Measurements from ENCODE around the gene CD68. TPM values are rescaled to one million over a fixed set of nuclear protein-coding genes. Genes with fewer than 3 reads are reported as not detected.

Gene CD68
- total and polyA plus RNA-seq, 3 donors from 2014 or later: 2.0 to 54.8 (median 6.4) TPM

GRCh38 chr17:7559320-7560171 lies 19.9 kb upstream of the CD68 start:
- H3K36me3 ChIP-seq (ENCODE audit: low read depth, missing control alignments): no peaks in the 10 kb centered on the region
- H3K27ac ChIP-seq: peak overlapping the region; percentile 86 to 92
- no peak for TF ChIP-seq CTCF (IDR thresholded peaks at IDR 0.05)
- TF ChIP-seq POLR2A (IDR thresholded peaks at IDR 0.05): no peak
- DNase-seq: no peak
- no peak overlapping the region for H3K4me3 ChIP-seq
- peaks cover 53% of the 10 kb centered on the region for H3K4me1 ChIP-seq
- no peaks in the 10 kb centered on the region for H3K9me3 ChIP-seq
- H3K27me3 ChIP-seq: no peaks in the 10 kb centered on the region
- intact Hi-C loops (cut with DNase I; ENCODE audit: low total_unique reads): loop anchor here (5.0 to 10.0 kb wide), 2 partner anchors 47 to 205 kb away; partner anchors contain the start of genes KCTD11 and TMEM95
- 58 to 61% methylated on average over 18 of the region's 18 CpGs for WGBS, 2 donors

- Histone ChIP-seq H3K27me3 (no peaks in the 10 kb centered on the region), H3K27ac (peak overlapping the region; percentile 67 to 92), H3K9me3 (no peaks in the 10 kb centered on the region), H3K36me3 (ENCODE audit: low read depth, missing control alignments) (no peaks in the 10 kb centered on the region), H3K4me1 (peaks cover 53% of the 10 kb centered on the region), H3K4me3 (peak overlapping the region in 1 of 2 donors; percentile 76)
- WGBS, 2 donors: 16 to 23% methylated on average over 22 of the region's 22 CpGs
- TF ChIP-seq CTCF (IDR thresholded peaks at IDR 0.05) (peak; percentile 31 to 60 (median 58)), POLR2A (IDR thresholded peaks at IDR 0.05) (no peak)
- intact Hi-C loops (cut with DNase I; ENCODE audit: low total_unique reads): loop anchor here (10.0 kb wide), 1 partner anchor 206 kb away; the partner anchor contains the start of genes KCTD11 and TMEM95
- DNase-seq: peak; percentile 64
Measured at GRCh38 chr17:7560172-7561027, 19.0 kb upstream of the CD68 start.

GRCh38 chr17:7561028-7561575 lies 18.3 kb upstream of the CD68 start:
- Histone ChIP-seq H3K27me3 (no peaks in the 10 kb centered on the region), H3K27ac (peak overlapping the region; percentile 67 to 92), H3K36me3 (ENCODE audit: low read depth, missing control alignments) (no peaks in the 10 kb centered on the region), H3K4me3 (peak overlapping the region; percentile 76 to 93), H3K4me1 (peaks cover 53% of the 10 kb centered on the region), H3K9me3 (no peaks in the 10 kb centered on the region)
- TF ChIP-seq POLR2A (IDR thresholded peaks at IDR 0.05) (no peak), CTCF (IDR thresholded peaks at IDR 0.05) (peak; percentile 74 to 93 (median 92))
- intact Hi-C loops (cut with DNase I; ENCODE audit: low total_unique reads): loop anchor here (10.0 kb wide), 1 partner anchor 206 kb away; the partner anchor contains the start of genes KCTD11 and TMEM95
- WGBS, 2 donors: 0% methylated on average over 29 to 32 of the region's 32 CpGs
- peak; percentile 94 for DNase-seq

GRCh38 chr17:7561589-7562207 lies 17.7 kb upstream of the CD68 start, which contains the start of gene SENP3:
Gene SENP3, plus strand, starts transcription at chr17:7561919. Its CDS starts 1,158 bp downstream, at chr17:7563077.
- no peaks in the 10 kb centered on the region for H3K27me3 ChIP-seq
- TF ChIP-seq POLR2A (IDR thresholded peaks at IDR 0.05): no peak
- TF ChIP-seq CTCF (IDR thresholded peaks at IDR 0.05): peak in 2 of 3 experiments; percentile 16 to 28
- intact Hi-C loops (cut with DNase I; ENCODE audit: low total_unique reads): loop anchor here (10.0 kb wide), 1 partner anchor 207 kb away; the partner anchor contains the start of genes KCTD11 and TMEM95
- H3K9me3 ChIP-seq: no peaks in the 10 kb centered on the region
- peak; percentile 93 for DNase-seq
- H3K27ac ChIP-seq: peak within 1 kb of the TSS; percentile 67 to 92
- no peaks in the 10 kb centered on the region for H3K36me3 ChIP-seq (ENCODE audit: low read depth, missing control alignments)
- peaks cover 53% of the 10 kb centered on the region for H3K4me1 ChIP-seq
- H3K4me3 ChIP-seq: peak within 1 kb of the TSS; percentile 76 to 93
- 0 to 1% methylated on average over 34 to 82 of the region's 82 CpGs for WGBS, 2 donors
